ENCODE results near the gene BNIP2.
"Not testable (repeated sequence)": the region's sequence is repeated elsewhere in the genome, so short reads cannot be mapped to it uniquely, and the experiment has no call there.

BNIP2 gene

GRCh38 chr15:59707619-59708018 is 18.5 kb upstream of the BNIP2 start:
- no peak overlapping the region for H3K4me3 ChIP-seq
- no peaks in the 10 kb centered on the region for H3K4me1 ChIP-seq
- no peaks in the 10 kb centered on the region for H3K36me3 ChIP-seq
- no peak for DNase-seq
- peaks cover 0 to 5% (median 0%) of the 10 kb centered on the region in 3 donors for H3K9me3 ChIP-seq
- H3K27me3 ChIP-seq = no peaks in the 10 kb centered on the region
- H3K27ac ChIP-seq = no peak overlapping the region
- no peak for TF ChIP-seq CTCF (IDR thresholded peaks at IDR 0.05)
- intact Hi-C loops (cut with DNase I; ENCODE audit: low total_unique reads) = no loop called here

GRCh38 chr15:59703979-59704796 is 15.1 kb upstream of the BNIP2 start:
- Histone ChIP-seq H3K4me3 (no peak overlapping the region), H3K9me3 (peaks cover 0 to 5% (median 0%) of the 10 kb centered on the region in 3 donors), H3K4me1 (no peaks in the 10 kb centered on the region), H3K36me3 (no peaks in the 10 kb centered on the region), H3K27ac (no peak overlapping the region), H3K27me3 (no peaks in the 10 kb centered on the region)
- DNase-seq = no peak
- no peak for TF ChIP-seq CTCF (IDR thresholded peaks at IDR 0.05)
- intact Hi-C loops (cut with DNase I; ENCODE audit: low total_unique reads) = no loop called here

- Histone ChIP-seq H3K4me1 (no peaks in the 10 kb centered on the region), H3K4me3 (no peak overlapping the region), H3K27ac (no peak overlapping the region), H3K27me3 (no peaks in the 10 kb centered on the region), H3K36me3 (no peaks in the 10 kb centered on the region), H3K9me3 (no peaks in the 10 kb centered on the region)
- TF ChIP-seq CTCF (IDR thresholded peaks at IDR 0.05) = no peak
- intact Hi-C loops (cut with DNase I; ENCODE audit: low total_unique reads) = no loop called here
- DNase-seq = no peak
These were observed 13.2 kb upstream of the BNIP2 start for GRCh38 chr15:59702351-59702750.

GRCh38 chr15:59701880-59702279 is 12.8 kb upstream of the BNIP2 start:
- Histone ChIP-seq H3K27me3 (no peaks in the 10 kb centered on the region), H3K9me3 (no peaks in the 10 kb centered on the region), H3K4me3 (no peak overlapping the region), H3K36me3 (no peaks in the 10 kb centered on the region), H3K27ac (no peak overlapping the region), H3K4me1 (no peaks in the 10 kb centered on the region)
- no peak for TF ChIP-seq CTCF (IDR thresholded peaks at IDR 0.05)
- intact Hi-C loops (cut with DNase I; ENCODE audit: low total_unique reads) = no loop called here
- DNase-seq = no peak

- intact Hi-C loops (cut with DNase I; ENCODE audit: low total_unique reads) = no loop called here
- Histone ChIP-seq H3K4me1 (no peaks in the 10 kb centered on the region), H3K27ac (no peak overlapping the region), H3K4me3 (no peak overlapping the region), H3K36me3 (no peaks in the 10 kb centered on the region), H3K9me3 (no peaks in the 10 kb centered on the region), H3K27me3 (no peaks in the 10 kb centered on the region)
- no peak for DNase-seq
- TF ChIP-seq CTCF (IDR thresholded peaks at IDR 0.05) = no peak
These were observed 10.8 kb upstream of the BNIP2 start for GRCh38 chr15:59699810-59700431.

GRCh38 chr15:59698065-59698464 is 8.9 kb upstream of the BNIP2 start:
- H3K36me3 ChIP-seq; H3K4me1 ChIP-seq; H3K27me3 ChIP-seq; H3K9me3 ChIP-seq; DNase-seq; H3K4me3 ChIP-seq; intact Hi-C loops (cut with DNase I; ENCODE audit: low total_unique reads); H3K27ac ChIP-seq: not testable (repeated sequence)

Data from tibial artery (tissue), 4 donors.